CD1c-positive myeloid dendritic cell (primary cell): ENCODE measurements around the gene CCT4.
"Not testable (repeated sequence)": the region's sequence is repeated elsewhere in the genome, so short reads cannot be mapped to it uniquely, and the experiment has no call there.

Source experiments
- DNase-seq: peaks from one replicate; pipeline ENCODE4 v3.0.0-alpha.2; 2016; ENCODE audit errors: extremely low spot score

CCT4 gene

GRCh38 chr2:61888267-61889055 is at the start of gene CCT4:
TSS of gene CCT4 (minus strand) at chr2:61888656. CDS start at chr2:61888507, 149 bp downstream.
- DNase-seq: peak; percentile 92

DNA sequence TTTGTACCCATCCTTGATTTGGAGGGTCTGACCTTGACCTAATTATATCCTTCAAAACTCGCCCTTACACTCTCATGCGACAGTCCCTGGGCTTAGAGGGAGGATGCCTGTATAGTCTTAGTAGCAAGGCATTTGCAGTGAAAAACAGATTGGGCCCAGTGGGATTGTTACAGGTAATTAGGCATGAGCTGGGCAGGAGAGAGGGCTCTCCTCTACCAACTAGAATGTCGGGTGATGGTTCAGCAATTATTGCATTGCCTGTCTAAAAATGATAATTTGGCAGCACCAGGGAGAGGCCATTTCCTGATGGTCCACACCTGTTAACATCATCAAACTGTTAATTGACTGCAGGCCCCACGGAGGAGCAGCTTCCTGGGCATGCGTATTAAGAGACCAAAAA is 49.4 kb upstream of the CCT4 start:
- DNase-seq: no peak

DNA sequence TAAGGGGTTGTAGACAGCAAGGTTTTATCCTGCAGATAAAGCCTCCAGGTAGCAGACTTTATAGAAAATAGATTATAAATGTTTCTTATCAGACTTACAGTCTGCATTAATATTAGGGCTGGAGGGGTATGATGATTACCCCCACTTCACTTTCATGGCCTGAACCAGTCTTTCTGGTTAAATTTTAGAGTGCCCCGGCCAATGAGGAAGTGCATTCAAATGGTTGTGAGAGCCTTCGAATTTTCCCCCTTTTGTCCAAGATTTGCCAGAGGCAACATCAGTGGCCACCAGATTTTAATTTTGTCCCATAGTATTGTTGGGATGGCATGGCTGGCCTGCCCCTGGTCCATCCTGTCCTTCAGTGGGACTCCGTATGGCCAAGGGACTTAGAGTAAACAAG is 48.6 kb upstream of the CCT4 start:
- no peak for DNase-seq

DNA sequence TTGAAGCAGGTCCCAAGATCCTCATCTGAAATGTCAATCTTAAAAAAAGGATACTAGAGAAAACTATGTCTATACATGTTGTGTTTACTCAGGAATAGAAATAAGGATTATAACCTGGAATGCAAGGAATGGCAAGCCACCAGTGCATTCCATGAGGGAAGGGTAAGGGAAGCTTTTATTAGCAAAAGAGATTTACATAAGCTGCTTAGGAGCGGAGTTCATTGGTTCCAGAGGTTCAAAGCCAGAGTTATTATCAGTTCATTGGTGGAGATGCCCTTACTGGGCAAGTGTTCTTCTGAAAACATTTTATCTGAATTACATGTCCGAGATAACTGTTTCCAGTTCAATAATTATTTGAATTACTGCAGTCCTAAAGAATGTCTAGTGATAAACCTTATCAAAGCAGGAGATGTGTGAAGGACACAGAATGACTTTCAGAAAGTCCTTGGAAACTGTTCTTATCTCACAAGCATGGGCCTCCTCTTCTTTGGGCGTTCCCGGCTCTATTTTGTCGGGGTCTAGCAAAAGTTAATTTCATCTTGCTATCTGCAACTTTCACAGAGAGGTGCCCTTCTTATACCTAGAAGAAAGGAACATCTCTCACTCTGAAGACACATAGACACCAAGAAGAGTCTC is 40.5 kb upstream of the CCT4 start:
- no peak for DNase-seq

- no peak for DNase-seq
These were observed 38.3 kb upstream of the CCT4 start for GRCh38 chr2:61926531-61927477.

DNA sequence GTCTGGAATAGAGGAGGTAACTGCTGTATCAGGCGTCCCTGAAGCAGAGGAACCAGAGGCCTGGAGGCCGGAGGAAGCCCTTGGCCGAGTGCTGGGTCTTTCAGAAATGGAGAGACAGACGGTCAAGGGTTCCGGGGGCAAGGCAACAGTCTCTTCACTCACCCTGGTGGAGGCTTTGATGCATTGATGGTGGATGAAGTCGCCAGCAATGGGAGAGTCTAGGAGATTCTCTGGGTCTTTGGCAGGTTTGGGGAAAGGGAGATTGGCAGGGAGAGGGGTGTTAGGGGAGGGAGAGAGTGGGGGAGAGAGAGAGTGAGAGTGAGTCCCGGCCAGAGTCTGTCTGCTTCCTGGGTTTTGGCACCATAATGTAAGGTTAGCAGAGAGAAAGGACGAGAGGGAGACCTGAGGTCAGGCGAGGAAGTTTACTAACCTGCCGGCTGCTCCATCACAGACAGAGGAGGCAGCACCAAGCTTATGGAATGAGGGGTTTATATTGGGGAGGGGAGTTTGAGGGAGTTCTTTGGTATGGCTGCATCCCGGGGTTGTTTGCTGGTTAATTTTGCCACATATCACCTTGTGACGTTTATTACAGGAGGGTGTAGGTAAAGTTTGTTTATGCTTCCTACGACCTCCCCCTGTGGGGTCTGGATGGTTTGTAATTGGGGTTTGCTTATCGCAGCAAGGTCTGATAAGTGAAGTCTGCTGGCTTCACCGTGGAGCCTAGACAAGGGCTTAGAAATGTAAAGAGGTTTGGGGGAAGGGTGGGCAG is 36.6 kb upstream of the CCT4 start:
- no peak for DNase-seq

DNA sequence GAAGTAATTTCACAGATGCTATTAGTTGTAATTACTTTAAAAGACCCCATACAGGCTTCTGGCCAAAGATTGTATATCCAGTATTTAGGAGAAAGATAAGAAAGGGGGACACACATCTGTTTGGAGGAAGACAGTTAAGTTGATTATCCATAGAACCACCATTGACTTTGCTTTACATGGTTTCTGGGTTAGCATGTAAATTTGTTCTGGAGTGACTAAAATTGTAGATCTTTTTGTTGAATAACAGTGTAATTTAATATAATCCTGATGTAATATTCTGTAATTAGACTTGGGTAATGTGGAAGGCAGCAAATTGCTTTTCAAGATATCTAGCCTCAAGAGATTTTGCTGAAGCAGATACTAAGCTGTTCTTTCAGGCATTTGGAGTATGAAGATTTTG is 34.3 kb upstream of the CCT4 start:
- DNase-seq: no peak

- no peak for DNase-seq
These were observed 32.1 kb upstream of the CCT4 start for GRCh38 chr2:61920548-61920947.

DNA sequence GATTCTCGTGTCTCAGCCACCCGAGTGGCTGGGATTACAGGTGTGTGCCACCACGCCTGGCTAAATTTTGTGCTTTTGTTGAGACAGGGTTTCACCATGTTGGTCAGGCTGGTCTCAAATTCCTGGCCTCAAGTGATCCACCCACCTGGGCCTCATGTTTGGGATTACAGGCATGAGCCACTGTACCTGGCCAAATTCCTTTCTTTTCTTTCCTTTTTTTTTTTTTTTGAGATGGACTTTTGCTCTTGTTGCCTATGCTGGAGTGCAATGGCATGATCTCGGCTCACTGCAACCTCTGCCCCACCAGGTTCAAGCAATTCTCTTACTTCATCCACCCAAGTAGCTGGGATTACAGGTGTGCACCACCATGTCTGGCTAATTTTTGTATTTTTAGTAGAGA is 26.3 kb upstream of the CCT4 start:
- DNase-seq: not testable (repeated sequence)

- DNase-seq: no peak
These were observed 23.1 kb upstream of the CCT4 start for GRCh38 chr2:61911510-61911909.

GRCh38 chr2:61910603-61911002 is 22.1 kb upstream of the CCT4 start:
- DNase-seq: no peak

DNA sequence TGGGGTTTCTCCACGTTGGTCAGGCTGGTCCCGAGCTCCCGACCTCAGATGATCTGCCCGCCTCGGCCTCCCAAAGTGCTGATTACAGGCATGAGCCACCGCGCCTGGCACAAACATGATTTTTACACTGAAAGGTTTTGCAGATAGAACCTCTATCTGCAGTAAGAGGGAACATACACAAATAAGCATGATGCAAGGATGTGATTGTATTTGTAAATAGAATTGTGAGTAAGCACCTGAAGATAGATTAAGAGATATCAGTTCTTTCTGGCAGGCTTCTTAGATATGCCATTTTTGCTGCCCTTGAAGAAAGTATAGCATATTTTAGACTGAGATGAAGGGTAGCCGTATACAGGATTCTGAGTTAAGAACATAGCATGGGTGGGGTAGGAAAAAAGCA is 20.7 kb upstream of the CCT4 start:
- no peak for DNase-seq

- no peak for DNase-seq
These were observed 17.7 kb upstream of the CCT4 start for GRCh38 chr2:61906186-61906470.

DNA sequence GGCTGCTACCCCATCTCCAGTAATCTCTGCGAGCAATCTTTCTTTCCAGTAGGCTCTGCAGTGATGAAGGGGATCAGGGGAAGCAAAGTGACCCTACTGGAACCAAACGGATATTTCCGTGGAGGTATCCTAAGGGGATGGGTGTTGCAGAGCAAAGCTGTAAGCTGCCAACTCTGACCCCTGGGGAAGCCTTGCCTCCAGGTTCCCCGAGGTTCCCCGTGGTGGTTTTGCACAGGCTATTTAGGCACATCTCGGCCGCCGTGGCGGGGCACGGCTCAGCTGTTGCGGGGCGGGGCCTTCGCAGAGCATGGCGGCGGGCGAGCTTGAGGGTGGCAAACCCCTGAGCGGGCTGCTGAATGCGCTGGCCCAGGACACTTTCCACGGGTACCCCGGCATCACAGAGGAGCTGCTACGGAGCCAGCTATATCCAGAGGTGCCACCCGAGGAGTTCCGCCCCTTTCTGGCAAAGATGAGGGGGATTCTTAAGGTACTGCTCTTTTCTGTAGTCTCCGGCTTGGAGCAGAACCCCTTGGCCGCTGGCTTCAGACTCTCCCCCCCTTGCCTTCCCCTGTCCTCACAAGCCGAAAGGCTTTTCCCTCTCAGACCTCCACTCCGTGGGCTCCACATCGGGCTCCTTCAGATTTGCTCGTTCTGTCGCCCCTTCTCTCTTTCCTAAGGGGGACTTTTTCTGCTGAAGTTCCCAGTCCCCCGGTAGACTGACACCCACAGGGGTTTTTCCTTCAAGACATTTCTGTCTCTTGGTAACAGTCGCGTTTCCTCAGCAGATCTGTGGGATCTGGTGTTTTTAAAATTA is 17.1 kb upstream of the CCT4 start, which contains the start of gene COMMD1:
TSS of gene COMMD1 (plus strand) at position 303 of the 814 bp plus-strand sequence. CDS start at position 308, 5 bp downstream.
- peak; percentile 82 for DNase-seq

DNA sequence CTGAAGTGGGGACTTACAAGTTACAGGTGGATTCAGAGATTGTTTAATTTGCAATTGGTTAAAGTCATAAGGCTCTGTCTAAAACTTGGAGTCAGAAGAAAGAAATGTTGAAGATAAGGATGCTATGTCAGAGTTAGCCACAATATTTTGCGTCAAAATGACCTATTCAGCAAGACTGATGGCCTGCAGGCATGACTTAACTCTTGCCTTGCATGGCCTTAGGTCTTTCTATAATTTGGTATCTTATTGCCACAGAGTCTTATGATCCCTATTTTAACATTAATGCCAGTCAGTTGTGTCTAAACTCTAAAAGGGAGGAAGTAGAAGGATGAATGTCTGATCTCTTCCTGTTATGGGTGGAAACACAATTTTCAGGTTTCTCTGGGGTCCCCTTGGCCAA is 11.8 kb upstream of the CCT4 start:
- no peak for DNase-seq

GRCh38 chr2:61898810-61899209 is 10.4 kb upstream of the CCT4 start:
- DNase-seq: no peak

- peak; percentile 48 for DNase-seq
These were observed 664 bp downstream of the CCT4 start for GRCh38 chr2:61887717-61888266.

DNA sequence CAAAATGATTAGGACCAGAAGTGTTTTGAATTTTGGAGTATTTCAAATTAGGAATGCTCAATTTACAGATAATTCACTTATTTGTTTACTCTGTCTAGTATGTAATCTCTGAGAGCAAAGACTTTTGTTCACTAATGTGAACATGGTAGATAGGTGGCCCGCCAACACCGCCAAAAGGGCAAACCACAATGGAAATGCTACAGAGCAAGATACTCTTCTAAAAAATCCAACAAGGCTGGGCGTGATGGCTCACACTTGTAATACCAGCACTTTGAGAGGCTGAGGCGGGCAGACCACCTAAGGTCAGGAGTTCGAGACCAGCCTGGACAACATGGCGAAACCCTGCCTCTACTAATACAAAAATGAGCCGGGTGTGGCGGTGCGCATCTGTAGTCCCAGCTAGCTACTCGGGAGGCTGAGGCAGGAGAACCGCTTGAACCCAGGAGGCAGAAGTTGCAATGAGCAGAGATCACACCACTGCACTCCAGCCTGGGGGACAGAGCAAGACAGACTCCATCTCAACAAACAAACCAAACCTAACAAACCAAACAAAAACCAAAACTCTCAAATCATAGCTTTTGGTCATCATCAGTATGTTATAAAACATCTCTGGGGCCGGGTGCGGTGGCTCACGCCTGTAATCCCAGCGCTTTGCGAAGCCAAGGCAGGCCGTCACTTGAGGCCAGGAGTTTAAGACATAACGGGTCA is 2.4 kb downstream of the CCT4 start:
- DNase-seq: no peak

DNA sequence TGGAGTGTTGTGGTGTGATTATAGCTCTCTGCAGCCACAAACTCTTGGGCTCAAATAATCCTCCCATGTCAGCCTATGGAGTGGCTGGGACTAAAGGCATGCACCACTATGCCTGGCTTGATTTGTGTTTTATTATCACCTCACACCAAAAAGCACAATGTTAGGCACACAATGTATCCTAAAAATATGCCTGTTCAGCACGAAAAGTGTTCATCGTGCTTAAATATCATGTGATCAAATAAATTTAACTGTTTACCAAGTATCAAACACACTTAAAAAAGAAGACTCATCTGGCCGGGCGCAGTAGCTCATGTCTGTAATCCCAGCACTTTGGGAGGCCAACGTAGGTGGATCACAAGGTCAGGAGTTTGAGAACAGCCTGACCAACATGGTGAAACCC is 5.6 kb downstream of the CCT4 start:
- no peak for DNase-seq

GRCh38 chr2:61879351-61879750 is 9.1 kb downstream of the CCT4 start:
- DNase-seq: not testable (repeated sequence)
